ENCODE data around the gene ITGB3. TPM values are rescaled to one million over a fixed set of nuclear protein-coding genes. Genes with fewer than 3 reads are reported as not detected.

Gene ITGB3
- total and polyA plus RNA-seq, 9 of the 15 experiments (the other 6 are each of a cell fraction or from before 2014, with no cell fraction given) = 0.08 to 2.6 (median 0.62) TPM; not detected in 1

DNA sequence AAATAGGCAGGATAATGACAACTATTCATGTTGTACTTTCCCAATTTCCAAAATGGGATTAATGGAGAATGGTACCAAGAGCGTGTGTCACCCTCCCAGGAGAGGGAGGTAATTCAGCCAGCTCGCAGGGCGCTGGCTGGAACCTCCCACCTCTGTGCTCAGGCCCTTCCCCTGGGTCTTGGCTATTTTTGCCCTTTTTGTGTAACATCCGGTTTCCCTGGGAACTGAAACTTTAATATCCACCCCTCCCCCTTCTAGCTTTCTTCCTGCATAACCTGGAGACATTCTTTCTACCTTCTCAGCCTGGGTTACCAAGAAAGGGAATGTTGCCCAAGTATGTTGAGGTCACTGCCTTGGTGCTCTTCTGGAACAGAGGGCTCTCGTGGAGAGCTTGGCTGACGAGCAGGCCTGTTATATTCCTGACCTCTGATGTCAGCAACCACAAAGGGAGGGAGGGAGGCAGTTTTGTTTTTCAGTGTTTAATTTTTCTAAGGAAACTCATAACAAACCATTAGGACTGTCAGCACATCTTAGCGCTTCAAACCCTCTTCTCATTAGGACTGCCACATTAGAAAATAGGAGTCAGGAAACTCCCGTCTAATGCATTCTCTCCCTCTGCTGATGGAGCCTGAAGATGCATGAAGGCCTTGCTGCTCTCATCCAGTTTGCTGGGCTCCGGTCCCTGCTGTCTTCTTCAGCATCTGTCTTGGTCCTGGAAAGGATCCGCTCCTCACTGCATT is 25.6 kb downstream of the ITGB3 start (continued):
- TF ChIP-seq CHD4 (IDR thresholded peaks at IDR 0.05; ENCODE audit: insufficient read depth, insufficient replicate concordance, low read depth, low read length, poor library complexity, severe bottlenecking) (no peak), NCOR1 (IDR thresholded peaks at IDR 0.05) (0 out of 2 replicates have a peak, but pooled peaks have one; percentile 34), HMG20B (CRISPR knock-in tag; IDR thresholded peaks at IDR 0.05) (no peak), EGR1 (conservative IDR thresholded peaks at IDR 0.05) (no peak), ZNF146 (CRISPR knock-in tag; IDR thresholded peaks at IDR 0.05; ENCODE audit: unreplicated experiment) (no peak), ETV5 (CRISPR knock-in tag; IDR thresholded peaks at IDR 0.05; ENCODE audit: low read depth) (no peak), SRSF7 (optimal IDR thresholded peaks at IDR 0.05; ENCODE audit: low read depth, low read length) (no peak), ZFP1 (CRISPR knock-in tag; IDR thresholded peaks at IDR 0.05) (no peak), U2AF2 (optimal IDR thresholded peaks at IDR 0.05; ENCODE audit: low read depth, low read length) (no peak), EZH2 (IDR thresholded peaks at IDR 0.05; ENCODE audit: borderline replicate concordance, low read depth, low read length) (no peak)
- TF ChIP-seq, protein P1, sequence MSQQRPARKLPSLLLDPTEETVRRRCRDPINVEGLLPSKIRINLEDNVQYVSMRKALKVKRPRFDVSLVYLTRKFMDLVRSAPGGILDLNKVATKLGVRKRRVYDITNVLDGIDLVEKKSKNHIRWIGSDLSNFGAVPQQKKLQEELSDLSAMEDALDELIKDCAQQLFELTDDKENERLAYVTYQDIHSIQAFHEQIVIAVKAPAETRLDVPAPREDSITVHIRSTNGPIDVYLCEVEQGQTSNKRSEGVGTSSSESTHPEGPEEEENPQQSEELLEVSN (IDR thresholded peaks at IDR 0.05; ENCODE audit: borderline replicate concordance in 1 of 2, extremely low read depth in 1 of 2, insufficient read depth in 1 of 2, insufficient read length in 1 of 2, low read depth in 1 of 2, low read length in 1 of 2, poor library complexity in 1 of 2, severe bottlenecking in 1 of 2) = peak in 1 of 2 experiments; percentile 16
- TF ChIP-seq, protein P2, sequence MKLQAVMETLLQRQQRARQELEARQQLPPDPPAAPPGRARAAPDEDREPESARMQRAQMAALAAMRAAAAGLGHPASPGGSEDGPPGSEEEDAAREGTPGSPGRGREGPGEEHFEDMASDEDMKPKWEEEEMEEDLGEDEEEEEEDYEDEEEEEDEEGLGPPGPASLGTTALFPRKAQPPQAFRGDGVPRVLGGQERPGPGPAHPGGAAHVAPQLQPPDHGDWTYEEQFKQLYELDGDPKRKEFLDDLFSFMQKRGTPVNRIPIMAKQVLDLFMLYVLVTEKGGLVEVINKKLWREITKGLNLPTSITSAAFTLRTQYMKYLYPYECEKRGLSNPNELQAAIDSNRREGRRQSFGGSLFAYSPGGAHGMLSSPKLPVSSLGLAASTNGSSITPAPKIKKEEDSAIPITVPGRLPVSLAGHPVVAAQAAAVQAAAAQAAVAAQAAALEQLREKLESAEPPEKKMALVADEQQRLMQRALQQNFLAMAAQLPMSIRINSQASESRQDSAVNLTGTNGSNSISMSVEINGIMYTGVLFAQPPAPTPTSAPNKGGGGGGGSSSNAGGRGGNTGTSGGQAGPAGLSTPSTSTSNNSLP (IDR thresholded peaks at IDR 0.05; ENCODE audit: borderline replicate concordance, low read depth, low read length) = no peak
- TF ChIP-seq, protein P3, sequence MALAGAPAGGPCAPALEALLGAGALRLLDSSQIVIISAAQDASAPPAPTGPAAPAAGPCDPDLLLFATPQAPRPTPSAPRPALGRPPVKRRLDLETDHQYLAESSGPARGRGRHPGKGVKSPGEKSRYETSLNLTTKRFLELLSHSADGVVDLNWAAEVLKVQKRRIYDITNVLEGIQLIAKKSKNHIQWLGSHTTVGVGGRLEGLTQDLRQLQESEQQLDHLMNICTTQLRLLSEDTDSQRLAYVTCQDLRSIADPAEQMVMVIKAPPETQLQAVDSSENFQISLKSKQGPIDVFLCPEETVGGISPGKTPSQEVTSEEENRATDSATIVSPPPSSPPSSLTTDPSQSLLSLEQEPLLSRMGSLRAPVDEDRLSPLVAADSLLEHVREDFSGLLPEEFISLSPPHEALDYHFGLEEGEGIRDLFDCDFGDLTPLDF (CRISPR knock-in tag; IDR thresholded peaks at IDR 0.05) = no peak
- TF ChIP-seq, protein P4, sequence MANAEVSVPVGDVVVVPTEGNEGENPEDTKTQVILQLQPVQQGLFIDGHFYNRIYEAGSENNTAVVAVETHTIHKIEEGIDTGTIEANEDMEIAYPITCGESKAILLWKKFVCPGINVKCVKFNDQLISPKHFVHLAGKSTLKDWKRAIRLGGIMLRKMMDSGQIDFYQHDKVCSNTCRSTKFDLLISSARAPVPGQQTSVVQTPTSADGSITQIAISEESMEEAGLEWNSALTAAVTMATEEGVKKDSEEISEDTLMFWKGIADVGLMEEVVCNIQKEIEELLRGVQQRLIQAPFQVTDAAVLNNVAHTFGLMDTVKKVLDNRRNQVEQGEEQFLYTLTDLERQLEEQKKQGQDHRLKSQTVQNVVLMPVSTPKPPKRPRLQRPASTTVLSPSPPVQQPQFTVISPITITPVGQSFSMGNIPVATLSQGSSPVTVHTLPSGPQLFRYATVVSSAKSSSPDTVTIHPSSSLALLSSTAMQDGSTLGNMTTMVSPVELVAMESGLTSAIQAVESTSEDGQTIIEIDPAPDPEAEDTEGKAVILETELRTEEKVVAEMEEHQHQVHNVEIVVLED (CRISPR knock-in tag; IDR thresholded peaks at IDR 0.05) = no peak
- TF ChIP-seq, protein P5, sequence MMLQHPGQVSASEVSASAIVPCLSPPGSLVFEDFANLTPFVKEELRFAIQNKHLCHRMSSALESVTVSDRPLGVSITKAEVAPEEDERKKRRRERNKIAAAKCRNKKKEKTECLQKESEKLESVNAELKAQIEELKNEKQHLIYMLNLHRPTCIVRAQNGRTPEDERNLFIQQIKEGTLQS (IDR thresholded peaks at IDR 0.05) = peak; percentile 70; the same call in 1 of the 2 replicates
- TF ChIP-seq, protein P5 (CRISPR knock-in tag; conservative IDR thresholded peaks at IDR 0.05) = no peak
- TF ChIP-seq, protein P6, sequence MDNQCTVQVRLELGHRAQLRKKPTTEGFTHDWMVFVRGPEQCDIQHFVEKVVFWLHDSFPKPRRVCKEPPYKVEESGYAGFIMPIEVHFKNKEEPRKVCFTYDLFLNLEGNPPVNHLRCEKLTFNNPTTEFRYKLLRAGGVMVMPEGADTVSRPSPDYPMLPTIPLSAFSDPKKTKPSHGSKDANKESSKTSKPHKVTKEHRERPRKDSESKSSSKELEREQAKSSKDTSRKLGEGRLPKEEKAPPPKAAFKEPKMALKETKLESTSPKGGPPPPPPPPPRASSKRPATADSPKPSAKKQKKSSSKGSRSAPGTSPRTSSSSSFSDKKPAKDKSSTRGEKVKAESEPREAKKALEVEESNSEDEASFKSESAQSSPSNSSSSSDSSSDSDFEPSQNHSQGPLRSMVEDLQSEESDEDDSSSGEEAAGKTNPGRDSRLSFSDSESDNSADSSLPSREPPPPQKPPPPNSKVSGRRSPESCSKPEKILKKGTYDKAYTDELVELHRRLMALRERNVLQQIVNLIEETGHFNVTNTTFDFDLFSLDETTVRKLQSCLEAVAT (IDR thresholded peaks at IDR 0.05) = no peak
